SK-N-DZ (cell line): ENCODE data around the gene ZNRF3.
"Not testable (repeated sequence)": the region's sequence is repeated elsewhere in the genome, so short reads cannot be mapped to it uniquely, and the experiment has no call there.

ENCODE experiments used
- DNase-seq: peaks from one replicate; pipeline ENCODE4 v3.0.0-alpha.2; 2015; ENCODE audit warnings: low spot score

ZNRF3 gene

GRCh38 chr22:29031227-29032011, 148.0 kb downstream of the ZNRF3 start:
- DNase-seq = peak; percentile 56

GRCh38 chr22:29032014-29032475, 148.7 kb downstream of the ZNRF3 start:
- DNase-seq = peak; percentile 31

DNA sequence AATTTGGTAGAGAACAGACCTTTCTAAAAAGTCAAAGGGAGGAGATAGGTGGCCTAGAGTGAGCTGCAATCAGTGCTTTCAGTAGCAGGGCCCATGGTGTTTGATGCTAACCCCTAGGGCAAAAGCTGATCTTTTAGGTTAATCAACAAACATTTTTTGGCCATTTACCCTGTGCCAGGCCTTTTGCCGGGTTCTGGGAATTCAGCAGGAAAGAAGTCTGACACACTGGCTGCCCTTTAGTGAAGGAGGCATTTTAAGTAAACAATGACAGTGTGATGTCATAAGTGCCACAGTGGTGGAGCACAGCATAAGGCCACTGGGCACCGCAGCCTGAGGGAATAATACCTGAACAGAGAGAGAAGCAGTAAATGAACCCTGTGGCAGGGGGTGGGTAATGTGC, 149.2 kb downstream of the ZNRF3 start:
- no peak for DNase-seq

- DNase-seq = no peak
Observed at GRCh38 chr22:29037340-29037932, 154.1 kb downstream of the ZNRF3 start.

- DNase-seq = no peak
Observed at GRCh38 chr22:29039148-29039547, 155.8 kb downstream of the ZNRF3 start.

DNA sequence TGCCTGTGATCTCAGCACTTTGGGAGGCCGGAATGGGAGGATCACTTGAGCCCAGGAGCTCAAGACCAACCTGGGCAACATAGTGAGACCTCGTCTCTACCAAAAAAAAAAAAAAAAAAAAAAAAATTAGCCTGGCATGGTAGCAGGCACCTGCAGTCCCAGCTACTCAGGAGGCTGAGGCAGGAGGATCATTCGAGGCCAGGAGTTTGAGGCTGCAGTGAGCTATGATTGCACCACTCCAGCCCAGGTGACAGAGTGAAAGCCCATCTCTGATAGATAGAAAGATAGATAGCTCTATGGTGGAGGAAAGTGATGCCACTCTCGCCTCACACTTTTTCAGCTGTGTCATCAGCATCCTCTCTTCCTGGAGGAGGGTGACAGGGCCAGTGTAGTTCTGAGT, 156.3 kb downstream of the ZNRF3 start:
- DNase-seq = not testable (repeated sequence)

GRCh38 chr22:29040385-29041275, 157.3 kb downstream of the ZNRF3 start:
- peak; percentile 70 for DNase-seq

DNA sequence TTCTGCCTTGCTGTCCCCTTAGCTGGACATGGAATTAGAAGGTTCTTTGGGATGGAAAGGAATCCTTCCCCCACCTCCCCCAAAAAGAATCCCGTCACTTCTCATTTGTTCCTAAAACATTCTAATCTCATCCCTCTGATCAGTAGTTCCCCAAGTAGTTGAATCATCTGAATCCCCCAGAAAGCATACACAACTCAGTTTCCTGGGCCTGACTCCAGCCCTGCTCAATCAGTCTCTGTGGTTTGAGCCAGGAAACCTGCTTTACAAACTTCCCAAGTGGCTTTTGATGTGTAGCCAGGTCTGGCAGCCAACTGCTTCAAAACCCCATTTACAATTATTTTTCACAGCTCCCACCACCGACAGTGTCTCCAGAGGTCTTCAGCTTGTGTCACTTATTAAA, 158.0 kb downstream of the ZNRF3 start:
- no peak for DNase-seq

DNA sequence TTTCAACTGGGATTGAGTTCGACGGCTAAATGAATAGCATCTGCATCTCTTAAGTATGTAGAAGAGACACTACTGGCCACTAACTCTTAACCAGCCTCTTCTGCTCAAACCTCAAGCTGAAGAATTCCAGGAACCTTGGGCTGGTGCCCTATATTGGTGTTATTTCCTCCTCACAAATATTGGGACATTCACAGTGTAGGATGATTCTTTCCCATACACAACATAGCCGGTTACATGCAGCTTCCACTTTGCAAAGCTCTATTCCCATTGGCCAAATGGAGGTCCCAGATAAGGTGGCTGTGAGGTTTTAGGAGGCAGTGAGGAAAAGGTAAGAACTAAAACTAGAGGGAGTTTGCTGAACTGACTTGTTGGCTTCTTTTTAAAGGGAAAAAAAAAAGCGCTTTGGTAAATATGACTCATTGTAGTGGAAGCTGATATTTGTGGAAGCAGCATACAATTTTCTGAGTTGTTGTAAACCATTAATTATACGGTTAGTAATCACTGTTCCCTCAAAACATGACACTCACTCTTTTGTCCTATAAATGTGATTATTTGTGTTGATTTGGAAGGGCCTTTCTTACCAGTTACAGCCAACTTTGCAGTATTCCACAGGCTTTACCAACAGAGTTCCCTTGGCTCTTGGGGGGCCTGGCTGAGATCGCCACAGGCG, 160.7 kb downstream of the ZNRF3 start:
- DNase-seq = no peak

- no peak for DNase-seq
Observed at GRCh38 chr22:29044657-29045176, 161.3 kb downstream of the ZNRF3 start.

DNA sequence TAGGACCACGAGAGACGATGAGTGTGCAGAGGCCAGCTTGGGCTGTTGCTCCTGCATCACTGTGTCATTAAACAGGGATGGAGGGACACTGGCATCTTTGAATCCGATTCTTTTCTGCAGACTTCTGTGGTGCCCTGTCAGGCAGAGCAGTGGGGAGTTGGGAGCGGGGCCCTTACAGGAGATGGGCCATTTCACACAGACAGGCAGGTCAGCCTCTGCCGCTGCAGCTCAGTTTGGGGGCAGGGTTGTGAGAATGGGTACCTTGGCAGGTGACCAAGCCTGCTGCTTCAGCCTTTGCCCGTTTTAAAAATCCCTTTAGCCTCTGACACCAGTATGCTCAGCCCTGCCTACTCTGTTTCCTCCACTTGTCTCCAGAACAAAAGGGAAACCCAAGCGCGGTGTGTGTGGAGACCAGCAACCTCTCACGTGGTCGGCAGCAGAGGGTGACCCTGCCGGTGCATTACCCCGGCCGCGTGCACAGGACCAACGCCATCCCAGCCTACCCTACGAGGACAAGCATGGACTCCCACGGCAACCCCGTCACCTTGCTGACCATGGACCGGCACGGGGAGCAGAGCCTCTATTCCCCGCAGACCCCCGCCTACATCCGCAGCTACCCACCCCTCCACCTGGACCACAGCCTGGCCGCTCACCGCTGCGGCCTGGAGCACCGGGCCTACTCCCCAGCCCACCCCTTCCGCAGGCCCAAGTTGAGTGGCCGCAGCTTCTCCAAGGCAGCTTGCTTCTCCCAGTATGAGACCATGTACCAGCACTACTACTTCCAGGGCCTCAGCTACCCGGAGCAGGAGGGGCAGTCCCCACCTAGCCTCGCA, 165.7 kb downstream of the ZNRF3 start:
- no peak for DNase-seq

GRCh38 chr22:29049655-29050263, 166.4 kb downstream of the ZNRF3 start:
- DNase-seq = no peak

DNA sequence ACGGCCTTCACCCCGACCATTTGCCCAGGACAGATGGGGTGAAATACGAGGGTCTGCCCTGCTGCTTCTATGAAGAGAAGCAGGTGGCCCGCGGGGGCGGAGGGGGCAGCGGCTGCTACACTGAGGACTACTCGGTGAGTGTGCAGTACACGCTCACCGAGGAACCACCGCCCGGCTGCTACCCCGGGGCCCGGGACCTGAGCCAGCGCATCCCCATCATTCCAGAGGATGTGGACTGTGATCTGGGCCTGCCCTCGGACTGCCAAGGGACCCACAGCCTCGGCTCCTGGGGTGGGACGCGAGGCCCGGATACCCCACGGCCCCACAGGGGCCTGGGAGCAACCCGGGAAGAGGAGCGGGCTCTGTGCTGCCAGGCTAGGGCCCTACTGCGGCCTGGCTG, 167.1 kb downstream of the ZNRF3 start:
- no peak for DNase-seq

DNA sequence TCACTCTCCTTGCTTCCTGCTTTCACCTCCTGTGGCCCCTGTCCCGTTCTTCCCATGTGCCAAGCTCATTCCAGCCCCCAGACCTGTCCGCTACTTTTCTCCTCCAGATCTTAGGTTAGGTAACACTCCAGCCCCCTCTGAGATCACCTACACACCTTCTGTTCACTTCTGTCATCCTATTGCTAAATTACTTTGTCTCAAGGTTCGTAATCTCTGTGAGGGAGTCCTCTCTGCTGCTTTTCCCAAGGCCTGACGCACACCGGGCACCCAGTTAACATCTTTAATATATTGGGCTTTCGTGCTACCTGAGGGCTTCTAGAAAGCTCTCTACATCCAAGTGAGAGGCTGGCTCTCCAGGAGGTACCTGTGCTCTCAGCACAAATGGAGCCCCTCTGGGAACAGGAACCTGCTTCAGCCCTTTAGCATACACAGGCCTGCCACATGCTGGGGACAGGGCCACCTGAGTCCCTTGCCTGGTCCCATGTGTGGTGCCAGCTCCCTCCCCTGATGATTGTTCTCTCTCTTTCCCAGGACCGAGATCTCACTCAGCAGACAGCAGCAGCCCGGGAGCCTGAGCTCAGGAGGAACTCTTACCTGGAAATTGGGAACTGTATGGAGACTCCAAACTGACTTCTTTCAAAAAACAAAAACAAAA, 169.8 kb downstream of the ZNRF3 start:
- DNase-seq = no peak

DNA sequence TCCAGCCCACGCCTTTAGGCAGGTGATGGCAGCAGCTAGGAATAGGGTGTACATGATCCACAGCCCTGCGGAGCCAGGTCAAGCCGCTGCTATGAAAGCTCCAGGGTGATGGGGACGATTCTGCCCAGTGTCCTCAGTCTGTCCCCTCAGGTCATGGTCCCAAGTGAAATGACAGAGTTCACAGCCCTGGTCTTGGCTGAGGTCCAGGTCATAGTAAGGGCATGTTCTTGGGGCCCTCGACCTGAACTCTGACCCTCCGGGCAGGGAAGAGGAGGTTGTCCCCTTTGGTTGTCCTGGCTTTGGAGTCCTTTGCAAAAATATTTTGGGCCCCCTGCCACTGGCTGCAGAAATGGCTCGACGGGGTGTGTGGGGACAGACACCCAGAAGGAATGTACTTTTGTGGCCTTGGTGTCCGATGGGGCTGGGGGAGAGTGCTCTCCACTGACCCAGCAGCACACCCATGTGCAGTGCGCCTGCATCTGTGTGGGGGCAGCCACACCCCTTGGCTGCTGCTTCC, 170.9 kb downstream of the ZNRF3 start:
- no peak for DNase-seq

GRCh38 chr22:29055192-29055830, 171.9 kb downstream of the ZNRF3 start:
- DNase-seq = no peak

GRCh38 chr22:29056472-29056871, 173.1 kb downstream of the ZNRF3 start:
- DNase-seq = no peak

DNA sequence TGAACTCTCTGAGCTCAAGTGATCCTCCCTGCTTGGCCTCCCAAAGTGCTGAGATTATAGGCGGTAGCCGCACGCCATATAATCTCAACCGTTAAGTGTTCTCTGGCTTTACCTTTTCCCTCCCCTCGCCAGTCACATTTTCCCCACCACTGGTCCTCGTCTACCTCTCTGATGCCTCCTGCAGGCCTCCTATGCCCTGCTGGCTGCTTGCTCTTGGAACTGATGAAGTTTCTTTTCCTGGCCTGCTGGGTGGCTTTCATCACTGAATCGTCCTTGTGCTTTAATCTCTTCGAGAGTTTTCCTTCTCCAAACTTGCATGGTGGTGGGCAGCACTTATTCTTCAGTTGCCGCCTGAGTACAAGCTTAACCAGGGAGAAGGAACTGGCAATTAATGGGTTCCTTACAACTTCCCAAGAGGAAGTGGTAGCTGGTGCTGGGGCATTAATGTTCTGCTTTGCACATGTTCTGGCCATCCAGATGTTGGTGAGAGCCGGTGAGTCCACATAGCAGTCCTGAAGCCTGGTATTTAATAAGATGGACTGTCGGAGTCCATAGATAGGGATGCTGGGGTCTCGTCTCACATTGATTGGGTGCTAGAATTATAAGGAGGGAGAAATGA, 177.0 kb downstream of the ZNRF3 start:
- DNase-seq = no peak
